Measurements from ENCODE around the gene HORMAD2. TPM values are rescaled to one million over a fixed set of nuclear protein-coding genes. Genes with fewer than 3 reads are reported as not detected.
"Not testable (repeated sequence)": the region's sequence is repeated elsewhere in the genome, so short reads cannot be mapped to it uniquely, and the experiment has no call there.

Gene HORMAD2
- total and polyA plus RNA-seq, 2 donors (not counting 3 experiments of a cell fraction or from before 2014, with no cell fraction given) = not detected

DNA sequence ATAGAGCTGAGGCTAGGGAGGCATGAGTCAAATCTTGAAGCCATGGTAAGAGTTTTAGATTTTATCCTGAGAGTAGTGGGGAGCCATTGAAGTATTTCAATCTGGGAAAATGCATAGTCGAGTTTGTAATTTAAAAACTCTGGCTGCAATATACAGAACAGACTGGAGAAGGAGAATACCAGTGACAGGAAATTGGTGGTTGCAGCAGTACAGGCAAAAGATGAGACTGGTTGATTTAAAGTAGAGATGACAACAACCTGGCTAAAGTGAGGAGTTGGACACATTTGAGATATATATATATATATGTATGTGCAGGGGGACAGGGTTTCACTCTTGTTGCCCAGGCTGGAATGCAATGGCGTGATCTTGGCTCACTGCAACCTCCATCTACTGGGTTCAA is 6.2 kb downstream of the HORMAD2 start:
- POLR2A ChIA-PET = no interaction called here
- dilution Hi-C loops (cut with MboI; ENCODE audit: extremely low pct_ligation_motif_present, low sequenced_read_pairs) = no loop called here

DNA sequence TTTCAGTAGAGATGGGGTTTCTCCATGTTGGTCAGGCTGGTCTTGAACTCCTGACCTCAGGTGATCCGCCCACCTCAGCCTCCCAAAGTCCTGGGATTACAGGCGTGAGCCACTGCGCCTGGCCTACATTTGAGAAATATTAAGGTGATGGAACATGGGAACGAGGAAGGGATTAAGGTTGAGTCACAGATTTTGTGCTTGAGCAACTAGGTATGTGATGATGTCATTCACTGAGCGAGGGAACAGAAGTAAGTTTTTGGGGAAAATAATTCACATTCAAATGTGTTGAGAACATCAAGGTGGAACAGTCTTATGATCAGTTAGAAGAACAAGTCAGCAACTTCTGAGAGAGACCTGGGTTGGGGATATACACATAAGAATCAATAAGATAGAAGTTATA is 6.8 kb downstream of the HORMAD2 start:
- H3K9me3 ChIP-seq (replicated peaks; ENCODE audit: control insufficient read depth, insufficient read depth, low read length); DNase-seq (ENCODE audit: low read depth, low spot score); H3K9ac ChIP-seq (replicated peaks; ENCODE audit: extremely low read depth, insufficient read depth, low read length); POLR2A ChIA-PET; H3K27ac ChIP-seq (ENCODE audit: insufficient read depth, low read depth, low read length); H3K4me2 ChIP-seq (ENCODE audit: insufficient read depth, low read length); H3K9me1 ChIP-seq (replicated peaks; ENCODE audit: control insufficient read depth, extremely low read depth, insufficient read depth, low read length); H3K79me2 ChIP-seq (ENCODE audit: control insufficient read depth, insufficient read depth, low read length); H3K4me1 ChIP-seq (ENCODE audit: control insufficient read depth, extremely low read depth, insufficient read depth, low read length); H3K4me3 ChIP-seq (replicated peaks in 1 of 3; ENCODE audit: insufficient read depth in 1 of 3, low read depth in 1 of 3, low read length in 3 of 3); H4K20me1 ChIP-seq (replicated peaks; ENCODE audit: control insufficient read depth, extremely low read depth, insufficient read depth, low read length); FAIRE-seq; H3K27me3 ChIP-seq (ENCODE audit: control insufficient read depth in 2 of 2, insufficient read depth in 2 of 2, low read length in 2 of 2); BruUV-seq (replicated peaks); H2AFZ ChIP-seq (ENCODE audit: low read depth, low read length); H3K36me3 ChIP-seq (ENCODE audit: control insufficient read depth in 2 of 2, extremely low read depth in 1 of 2, insufficient read depth in 2 of 2, low read length in 2 of 2); dilution Hi-C loops (cut with MboI; ENCODE audit: extremely low pct_ligation_motif_present, low sequenced_read_pairs): not testable (repeated sequence)
- CTCF ChIA-PET = interaction anchor here (2.0 kb wide), 1 partner anchor 397 kb away, joined by 6 read pairs; no protein-coding TSS in a partner anchor
- intact Hi-C loops (cut with micrococcal nuclease) = loop anchor here (5.0 to 10.0 kb wide), 4 partner anchors 80 to 385 kb away; partner anchors contain the start of gene MTMR3

More for the DNA sequence above, 6.2 kb downstream of the HORMAD2 start:
- Histone ChIP-seq H3K27ac (ENCODE audit: insufficient read depth, low read depth, low read length) (no peak overlapping the region), H3K9ac (replicated peaks; ENCODE audit: extremely low read depth, insufficient read depth, low read length) (no peak overlapping the region), H3K36me3 (ENCODE audit: control insufficient read depth in 2 of 2, extremely low read depth in 1 of 2, insufficient read depth in 2 of 2, low read length in 2 of 2) (no peaks in the 10 kb centered on the region), H3K27me3 (ENCODE audit: control insufficient read depth in 2 of 2, insufficient read depth in 2 of 2, low read length in 2 of 2) (peaks cover 3 to 7% of the 10 kb centered on the region in 2 experiments), H4K20me1 (replicated peaks; ENCODE audit: control insufficient read depth, extremely low read depth, insufficient read depth, low read length) (no peaks in the 10 kb centered on the region), H3K4me1 (ENCODE audit: control insufficient read depth, extremely low read depth, insufficient read depth, low read length) (no peaks in the 10 kb centered on the region), H3K4me2 (ENCODE audit: insufficient read depth, low read length) (no peak overlapping the region), H3K4me3 (replicated peaks in 1 of 3; ENCODE audit: insufficient read depth in 1 of 3, low read depth in 1 of 3, low read length in 3 of 3) (no peak overlapping the region), H3K9me1 (replicated peaks; ENCODE audit: control insufficient read depth, extremely low read depth, insufficient read depth, low read length) (no peaks in the 10 kb centered on the region), H2AFZ (ENCODE audit: low read depth, low read length) (no peak overlapping the region), H3K79me2 (ENCODE audit: control insufficient read depth, insufficient read depth, low read length) (no peaks in the 10 kb centered on the region), H3K9me3 (replicated peaks; ENCODE audit: control insufficient read depth, insufficient read depth, low read length) (no peaks in the 10 kb centered on the region)
- intact Hi-C loops (cut with micrococcal nuclease) = loop anchor here (5.0 to 10.0 kb wide), 4 partner anchors 79 to 384 kb away; partner anchors contain the start of gene MTMR3
- no peak for DNase-seq (ENCODE audit: low read depth, low spot score)
- TF ChIP-seq POLR2A (IDR thresholded peaks at IDR 0.05; ENCODE audit: low read depth, low read length) (no peak), MYC (IDR thresholded peaks at IDR 0.05; ENCODE audit: low read depth, low read length) (no peak), POLR2AphosphoS5 (IDR thresholded peaks at IDR 0.05; ENCODE audit: insufficient read depth, low read depth, low read length) (no peak), GATA2 (IDR thresholded peaks at IDR 0.05; ENCODE audit: insufficient read depth, insufficient read length, low read depth, low read length) (no peak), FOS (IDR thresholded peaks at IDR 0.05; ENCODE audit: borderline replicate concordance, insufficient read depth, low read length) (no peak), EZH2 (IDR thresholded peaks at IDR 0.05; ENCODE audit: borderline replicate concordance, low read depth, low read length, severe bottlenecking) (no peak), JUN (IDR thresholded peaks at IDR 0.05; ENCODE audit: borderline replicate concordance, insufficient read depth, insufficient read length, low read depth) (no peak)
- TF ChIP-seq, protein P1, sequence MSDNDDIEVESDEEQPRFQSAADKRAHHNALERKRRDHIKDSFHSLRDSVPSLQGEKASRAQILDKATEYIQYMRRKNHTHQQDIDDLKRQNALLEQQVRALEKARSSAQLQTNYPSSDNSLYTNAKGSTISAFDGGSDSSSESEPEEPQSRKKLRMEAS (IDR thresholded peaks at IDR 0.05; ENCODE audit: insufficient read depth, insufficient read length) = no peak
- TF ChIP-seq, protein P2, sequence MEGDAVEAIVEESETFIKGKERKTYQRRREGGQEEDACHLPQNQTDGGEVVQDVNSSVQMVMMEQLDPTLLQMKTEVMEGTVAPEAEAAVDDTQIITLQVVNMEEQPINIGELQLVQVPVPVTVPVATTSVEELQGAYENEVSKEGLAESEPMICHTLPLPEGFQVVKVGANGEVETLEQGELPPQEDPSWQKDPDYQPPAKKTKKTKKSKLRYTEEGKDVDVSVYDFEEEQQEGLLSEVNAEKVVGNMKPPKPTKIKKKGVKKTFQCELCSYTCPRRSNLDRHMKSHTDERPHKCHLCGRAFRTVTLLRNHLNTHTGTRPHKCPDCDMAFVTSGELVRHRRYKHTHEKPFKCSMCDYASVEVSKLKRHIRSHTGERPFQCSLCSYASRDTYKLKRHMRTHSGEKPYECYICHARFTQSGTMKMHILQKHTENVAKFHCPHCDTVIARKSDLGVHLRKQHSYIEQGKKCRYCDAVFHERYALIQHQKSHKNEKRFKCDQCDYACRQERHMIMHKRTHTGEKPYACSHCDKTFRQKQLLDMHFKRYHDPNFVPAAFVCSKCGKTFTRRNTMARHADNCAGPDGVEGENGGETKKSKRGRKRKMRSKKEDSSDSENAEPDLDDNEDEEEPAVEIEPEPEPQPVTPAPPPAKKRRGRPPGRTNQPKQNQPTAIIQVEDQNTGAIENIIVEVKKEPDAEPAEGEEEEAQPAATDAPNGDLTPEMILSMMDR (IDR thresholded peaks at IDR 0.05; ENCODE audit: extremely low read depth in 1 of 2, insufficient read depth in 1 of 2, low read depth in 1 of 2, low read length in 2 of 2) = no peak
- no peak for FAIRE-seq
- CTCF ChIA-PET = interaction anchor here (0.9 to 2.0 kb wide), 3 partner anchors 169 to 497 kb away, joined by 3 to 6 read pairs (median 3); no protein-coding TSS in a partner anchor
- BruUV-seq (replicated peaks) = no TSS peak

Data from endothelial cell of umbilical vein (primary cell).